Muscle of arm (tissue), 12 donors: ENCODE data around the gene PNKD. TPM values are rescaled to one million over a fixed set of nuclear protein-coding genes. Genes with fewer than 3 reads are reported as not detected.
A peak's percentile ranks its signal among the peaks of the same experiment; 100 is the strongest.

Source experiments
- DNase-seq: peaks from one replicate; pipeline ENCODE4 v3.0.0-alpha.2; 2013
- polyA plus RNA-seq, 12 donors: library from polyadenylated mRNA; unstranded; fragments of 120-200 nt; gene quantifications; one replicate each; pipeline ENCODE4 v1.2.1, GENCODE V29; 2013; ENCODE audit not compliant: insufficient read length in 12 of 12

Gene PNKD
- polyA plus RNA-seq, 12 donors, result 38.8 to 123 (median 42.4) TPM; not detected in 1

DNA sequence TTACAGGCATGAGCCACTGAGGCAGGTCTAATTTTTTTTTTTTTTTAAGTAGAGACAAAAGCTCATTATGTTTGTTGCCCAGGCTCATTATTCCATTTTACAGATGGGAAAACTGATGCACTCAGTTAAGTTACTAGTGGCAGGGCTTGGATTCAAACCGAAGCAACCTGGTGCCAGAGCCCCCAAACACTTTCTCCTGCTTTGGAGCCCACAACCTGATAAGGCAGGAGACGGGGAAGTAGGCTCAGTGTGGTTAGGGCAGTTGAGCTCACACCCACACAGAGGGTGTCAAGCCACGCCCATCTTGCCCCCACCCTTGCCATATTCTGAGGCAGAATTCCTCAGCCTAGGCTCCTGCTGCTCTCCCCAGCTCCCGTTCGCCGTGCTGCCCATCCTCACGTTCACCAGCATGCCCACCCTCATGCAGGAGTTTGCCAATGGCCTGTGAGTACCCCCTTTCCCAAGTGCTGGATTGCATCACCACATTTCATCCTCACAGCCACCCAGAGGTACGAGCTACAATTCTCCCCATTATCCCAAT lies 123.5 kb downstream of the PNKD start:
- no peak for DNase-seq

DNA sequence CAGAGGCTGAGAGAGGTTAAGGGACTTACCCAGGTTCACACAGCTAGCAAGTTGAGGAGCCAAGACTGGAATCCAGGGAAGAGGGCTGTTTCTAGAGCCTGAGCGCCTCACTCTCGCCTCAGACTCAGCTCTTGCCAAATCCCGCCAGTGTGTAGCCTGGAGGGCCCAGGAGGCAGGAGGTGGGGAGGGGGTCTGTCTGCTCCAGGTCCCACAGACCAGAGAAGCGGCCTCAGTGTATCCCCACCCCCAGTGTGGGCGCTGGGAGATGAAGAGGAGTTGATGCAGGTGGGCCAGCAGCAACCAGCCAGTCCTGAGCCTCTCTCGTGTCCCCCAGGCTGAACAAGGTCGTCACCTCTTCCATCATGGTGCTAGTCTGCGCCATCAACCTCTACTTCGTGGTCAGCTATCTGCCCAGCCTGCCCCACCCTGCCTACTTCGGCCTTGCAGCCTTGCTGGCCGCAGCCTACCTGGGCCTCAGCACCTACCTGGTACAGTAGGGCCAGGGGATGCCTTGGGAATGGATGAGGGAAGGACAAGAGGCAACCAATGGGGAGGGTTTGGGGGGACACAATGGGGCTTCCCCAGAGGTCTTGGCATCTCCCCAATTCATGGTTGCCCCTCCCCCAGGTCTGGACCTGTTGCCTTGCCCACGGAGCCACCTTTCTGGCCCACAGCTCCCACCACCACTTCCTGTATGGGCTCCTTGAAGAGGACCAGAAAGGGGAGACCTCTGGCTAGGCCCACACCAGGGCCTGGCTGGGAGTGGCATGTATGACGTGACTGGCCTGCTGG lies 124.2 kb downstream of the PNKD start:
- no peak for DNase-seq

DNA sequence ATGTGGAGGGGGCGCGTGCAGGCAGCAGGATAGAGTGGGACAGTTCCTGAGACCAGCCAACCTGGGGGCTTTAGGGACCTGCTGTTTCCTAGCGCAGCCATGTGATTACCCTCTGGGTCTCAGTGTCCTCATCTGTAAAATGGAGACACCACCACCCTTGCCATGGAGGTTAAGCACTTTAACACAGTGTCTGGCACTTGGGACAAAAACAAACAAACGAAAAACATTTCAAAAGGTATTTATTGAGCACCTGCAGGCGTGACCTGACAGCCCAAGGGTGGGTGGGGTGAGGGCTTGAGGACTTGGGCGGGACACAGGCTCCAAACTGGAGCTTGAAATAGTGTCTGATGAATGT lies 124.7 kb downstream of the PNKD start:
- no peak for DNase-seq

DNA sequence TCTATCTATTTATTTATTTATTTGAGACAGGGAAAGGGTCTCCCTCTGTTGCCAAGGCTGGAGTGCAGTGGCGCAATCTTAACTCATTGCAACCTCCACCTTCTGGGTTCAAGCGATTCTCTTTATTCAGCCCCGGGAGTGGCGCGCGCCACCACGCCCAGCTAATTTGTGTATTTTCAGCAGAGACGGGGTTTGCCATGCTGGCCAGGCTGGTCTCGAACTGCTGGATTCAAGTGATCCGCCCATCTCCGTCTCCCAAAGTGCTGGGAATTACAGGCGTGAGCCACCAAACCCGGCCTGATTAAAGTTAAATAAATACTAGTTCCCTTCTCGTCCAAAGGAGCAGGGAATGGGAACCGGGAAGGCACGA lies 125.1 kb downstream of the PNKD start:
- DNase-seq, result no peak

- DNase-seq, result peak; percentile 95
These were observed 125.7 kb downstream of the PNKD start for GRCh38 chr2:218395826-218396687.

Other genes with a start within 250 kb of the PNKD start
- gene RUFY4, start 201.3 kb upstream of the PNKD start, polyA plus RNA-seq, result under 1 TPM in 4 of 12 donors, not detected in 8; 0.08 to 0.68 (median 0.39) TPM
- 1 to 10 TPM in 2 of 12 donors, under 1 TPM in 8, not detected in 2; 0.20 to 1.4 (median 0.34) TPM for gene CXCR2, start 144.5 kb upstream of the PNKD start, polyA plus RNA-seq
- gene CXCR1, start 103.6 kb upstream of the PNKD start, polyA plus RNA-seq, result under 1 TPM in 5 of 12 donors, not detected in 7; 0.07 to 0.36 (median 0.28) TPM
- 100 to 1,000 TPM in 11 of 12 donors, not detected in 1; 192 to 390 (median 260) TPM for gene ARPC2, start 53.3 kb upstream of the PNKD start, polyA plus RNA-seq
- 1 to 10 TPM in 10 of 12 donors, not detected in 2; 1.2 to 2.9 (median 1.8) TPM for gene GPBAR1, start 9.5 kb upstream of the PNKD start, polyA plus RNA-seq
- 10 to 100 TPM in 11 of 12 donors, not detected in 1; 74.7 to 93.4 (median 82.9) TPM for gene AAMP, start 382 bp upstream of the PNKD start, polyA plus RNA-seq
- gene TMBIM1, start 22.0 kb downstream of the PNKD start, polyA plus RNA-seq, result 100 to 1,000 TPM in 4 of 12 donors, 10 to 100 TPM in 7, not detected in 1; 81.2 to 112 (median 93.7) TPM
- under 1 TPM in 4 of 12 donors, not detected in 8; 0.09 to 0.16 (median 0.13) TPM for gene CATIP, start 86.3 kb downstream of the PNKD start, polyA plus RNA-seq
- 1 to 10 TPM in 2 of 12 donors, under 1 TPM in 8, not detected in 2; 0.22 to 3.0 (median 0.56) TPM for gene SLC11A1, start 111.8 kb downstream of the PNKD start, polyA plus RNA-seq
- gene CTDSP1, start 129.3 kb downstream of the PNKD start, polyA plus RNA-seq, result 100 to 1,000 TPM in 2 of 12 donors, 10 to 100 TPM in 9, not detected in 1; 72.5 to 113 (median 85.2) TPM
- 10 to 100 TPM in 1 of 12 donors, under 1 TPM in 7, not detected in 4; 0.06 to 38.2 (median 0.25) TPM for gene VIL1, start 148.6 kb downstream of the PNKD start, polyA plus RNA-seq